HepG2 (cell line): ENCODE data around the gene AMN. TPM values are rescaled to one million over a fixed set of nuclear protein-coding genes. Genes with fewer than 3 reads are reported as not detected.

Experiments used
- ATAC-seq: fragments of 200-7000 bp; cut with Tn5 transposase; 3 replicates; pipeline ENCODE4 v1.9.1; 2020; ENCODE audit warnings: mild to moderate bottlenecking, moderate library complexity
- BruUV-seq: library from RNA; stranded (reverse); fragments of 400-500 nt; replicated peaks from 2 replicates; lab custom pipeline; 2021; lab: Mats Ljungman, UMichigan
- CTCF ChIA-PET: fragments of 300-600 bp; formaldehyde crosslinking; extraction: SDS; loops from one replicate; lab custom pipeline; 2021; ENCODE audit warnings: low total read pairs, inconsistent platforms, low intra/inter-chr PET ratio; lab: Yijun Ruan, JAX
- POLR2A ChIA-PET: fragments of 350-600 bp; sonication (Branson Sonifier 250); formaldehyde crosslinking; loops from one replicate; lab custom pipeline; 2020; ENCODE audit warnings: antibody characterized with exemption, inconsistent platforms; lab: Yijun Ruan, JAX
- DNase-seq: peaks from one replicate; pipeline ENCODE4 v3.0.0-alpha.2; 2015; ENCODE audit warnings: low spot score
- FAIRE-seq: peaks from 3 replicates; lab custom pipeline; 2011; peaks lifted over from hg19 to GRCh38; lab: Jason Lieb, UNC
- H2AFZ ChIP-seq: one replicate; pipeline ENCODE4 v1.6.1; 2011; ENCODE audit warnings: low read length, inconsistent platforms
- H3K27ac ChIP-seq: fragments of 300-600 bp; 3 replicates; pipeline ENCODE4 v1.8.0; 2011; ENCODE audit warnings: mixed run types, mild to moderate bottlenecking, mixed read lengths, low read length, inconsistent platforms; ENCODE audit not compliant: insufficient read depth; ENCODE audit errors: extremely low read length
- H3K27me3 ChIP-seq, 2 experiments: fragments of 200-600 bp in 1 of 2; 2 replicates in 1 of 2; 3 replicates in 1 of 2; pipeline versions ENCODE4 v1.6.0 to v1.8.0; 2011; ENCODE audit warnings: low read length in 2 of 2, mild to moderate bottlenecking in 2 of 2, moderate library complexity in 2 of 2, inconsistent platforms in 1 of 2; ENCODE audit not compliant: insufficient read depth in 2 of 2, control insufficient read depth in 1 of 2
- H3K36me3 ChIP-seq, 2 experiments: fragments of 200-600 bp in 1 of 2; replicated peaks in 1 of 2; 2 replicates in 1 of 2; 3 replicates in 1 of 2; pipeline versions ENCODE4 v1.5.1 to v1.8.0; 2011; ENCODE audit warnings: low read length in 2 of 2, inconsistent platforms in 1 of 2; ENCODE audit not compliant: insufficient read depth in 2 of 2, control insufficient read depth in 1 of 2
- H3K4me1 ChIP-seq: 2 replicates; pipeline ENCODE4 v1.5.1; 2012; ENCODE audit warnings: low read length, inconsistent platforms; ENCODE audit not compliant: insufficient read depth
- H3K4me2 ChIP-seq: 2 replicates; pipeline ENCODE4 v1.6.0; 2011; ENCODE audit warnings: low read depth, low read length, inconsistent platforms
- H3K4me3 ChIP-seq, 3 experiments: fragments of 200-600 bp in 1 of 3; sonication (generic), shearing (Covaris generic) in 1 of 3; replicated peaks in 1 of 3; 2 replicates each; pipeline ENCODE4 v1.5.1; 2011 to 2016; ENCODE audit warnings: low read length in 3 of 3, inconsistent platforms in 2 of 3, low read depth in 2 of 3, mild to moderate bottlenecking in 2 of 3, control low read depth in 1 of 3, mixed read lengths in 1 of 3; ENCODE audit not compliant: insufficient read depth in 1 of 3
- H3K79me2 ChIP-seq: one replicate; pipeline ENCODE4 v1.6.1; 2011; ENCODE audit warnings: low read length, inconsistent platforms; ENCODE audit not compliant: insufficient read depth
- H3K9ac ChIP-seq: 2 replicates; pipeline ENCODE4 v1.6.0; 2011; ENCODE audit warnings: mild to moderate bottlenecking, low read depth, low read length, inconsistent platforms; ENCODE audit not compliant: insufficient read depth
- H3K9me3 ChIP-seq: 2 replicates; pipeline ENCODE4 v1.5.1; 2012; ENCODE audit warnings: mild to moderate bottlenecking, low read length
- H4K20me1 ChIP-seq: 2 replicates; pipeline ENCODE4 v1.6.0; 2011; ENCODE audit warnings: inconsistent platforms, mild to moderate bottlenecking, low read length, moderate library complexity; ENCODE audit not compliant: insufficient read depth
- ATF5 ChIP-seq: sonication (generic); formaldehyde crosslinking; IDR thresholded peaks from 2 replicates; pipeline ENCODE4 v1.4.0; 2020; ENCODE audit warnings: mild to moderate bottlenecking, low read depth, missing genetic modification reagents
- DMTF1 ChIP-seq: sonication (generic); formaldehyde crosslinking; IDR thresholded peaks from 2 replicates; pipeline ENCODE4 v1.4.0; 2020; ENCODE audit warnings: mild to moderate bottlenecking, missing genetic modification reagents
- HIC2 ChIP-seq: sonication (generic); formaldehyde crosslinking; IDR thresholded peaks from 2 replicates; pipeline ENCODE4 v1.9.0; 2022; ENCODE audit warnings: low read depth, missing genetic modification reagents
- NFKBIZ ChIP-seq: IDR thresholded peaks from 2 replicates; pipeline ENCODE4 v1.6.1; 2018; ENCODE audit warnings: missing genetic modification reagents, missing compliant biosample characterization
- NPAS2 ChIP-seq: sonication (generic); formaldehyde crosslinking; IDR thresholded peaks from 2 replicates; pipeline ENCODE4 v1.8.0; 2022; ENCODE audit warnings: mild to moderate bottlenecking, missing genetic modification reagents, borderline replicate concordance
- PBX3 ChIP-seq: sonication (generic); formaldehyde crosslinking; IDR thresholded peaks from 2 replicates; pipeline ENCODE4 v1.8.1; 2023; ENCODE audit warnings: missing genetic modification reagents, inconsistent platforms, borderline replicate concordance
- SMYD3 ChIP-seq: sonication (generic); formaldehyde crosslinking; IDR thresholded peaks from 2 replicates; pipeline ENCODE4 v1.8.1; 2023; ENCODE audit warnings: mild to moderate bottlenecking, missing genetic modification reagents
- STAT6 ChIP-seq: sonication (generic); formaldehyde crosslinking; IDR thresholded peaks from 2 replicates; pipeline ENCODE4 v1.4.0; 2020; ENCODE audit warnings: missing genetic modification reagents, mild to moderate bottlenecking, borderline replicate concordance
- THAP11 ChIP-seq: IDR thresholded peaks from 2 replicates; pipeline ENCODE4 v1.6.1; 2016; ENCODE audit warnings: missing biosample characterization, missing genetic modification reagents
- ZNF263 ChIP-seq: sonication (generic); formaldehyde crosslinking; IDR thresholded peaks from 2 replicates; pipeline ENCODE4 v1.4.0; 2020; ENCODE audit warnings: missing genetic modification reagents
- ZNF556 ChIP-seq: sonication (generic); formaldehyde crosslinking; IDR thresholded peaks from 2 replicates; pipeline ENCODE4 v1.4.0; 2020; ENCODE audit warnings: mild to moderate bottlenecking, missing genetic modification reagents, borderline replicate concordance
- ZNF564 ChIP-seq: sonication (generic); formaldehyde crosslinking; IDR thresholded peaks from 2 replicates; pipeline ENCODE4 v1.8.1; 2023; ENCODE audit warnings: mild to moderate bottlenecking, missing genetic modification reagents
- ZNF580 ChIP-seq: IDR thresholded peaks from 2 replicates; pipeline ENCODE4 v1.6.1; 2016; ENCODE audit warnings: low read depth, borderline replicate concordance
- ZNF703 ChIP-seq: sonication (generic); formaldehyde crosslinking; IDR thresholded peaks from 2 replicates; pipeline ENCODE4 v1.5.1; 2020; ENCODE audit warnings: missing genetic modification reagents, mild to moderate bottlenecking, moderate library complexity, borderline replicate concordance
- ZNF772 ChIP-seq: sonication (generic); formaldehyde crosslinking; IDR thresholded peaks from 2 replicates; pipeline ENCODE4 v1.5.0; 2020; ENCODE audit warnings: mild to moderate bottlenecking, missing genetic modification reagents
- ZNF891 ChIP-seq: sonication (generic); formaldehyde crosslinking; IDR thresholded peaks from 2 replicates; pipeline ENCODE4 v1.5.0; 2020; ENCODE audit warnings: mild to moderate bottlenecking, missing genetic modification reagents
- WGBS: methylation state at CpG from one replicate; pipeline ENCODE4 v1.1.6; 2017; ENCODE audit warnings: low lambda C conversion rate; 5-methylcytosine and 5-hydroxymethylcytosine counted together
- in situ Hi-C: cut with HindIII; loops from 2 replicates; pipeline ENCODE4 v1.10.0; 2017; ENCODE audit warnings: low pct_unique_long_range_greater_than_20kb; ENCODE audit not compliant: extremely low pct_ligation_motif_present
- intact Hi-C: fragments of 100-400 bp; cut with micrococcal nuclease; formaldehyde crosslinking; loops from one replicate; pipeline ENCODE4 v1.10.0; 2022; ENCODE audit not compliant: unreplicated experiment
- polyA plus RNA-seq, 8 experiments: library from polyadenylated mRNA; depleted of rRNA in 3 of 8; stranded (reverse) in 7 of 8; unstranded in 1 of 8; fragments of >200 nt; fragmentation: Illumina TruSeq in 4 of 8; extraction: Trizol in 4 of 8; gene quantifications; 2 replicates each; pipeline versions ENCODE4 v1.2.1 to v1.2.3, GENCODE V29; 2011 to 2016; ENCODE audit warnings: low read depth in 4 of 8, missing spikeins in 1 of 8, mixed read lengths in 1 of 8; ENCODE audit not compliant: insufficient read depth in 1 of 8
- total RNA-seq, 5 experiments: library from RNA; depleted of rRNA; stranded (reverse); fragments of >200 nt; fragmentation: Illumina TruSeq; extraction: Trizol; gene quantifications; 2 replicates each; pipeline ENCODE4 v1.2.3, GENCODE V29; 2016; ENCODE audit warnings: low read depth in 1 of 5

Gene AMN
- total and polyA plus RNA-seq, 2 of the 13 experiments (the other 11 are each of a cell fraction or from before 2014, with no cell fraction given): 9.8 to 33.1 TPM

- in situ Hi-C loops: loop anchor here (10.0 kb wide), 1 partner anchor 217 kb away; no protein-coding TSS in a partner anchor
- H3K27me3 ChIP-seq: no peaks in the 10 kb centered on the region
- POLR2A ChIA-PET: no interaction called here
- TF ChIP-seq ZNF564 (no peak), SMYD3 (no peak), ZNF580 (CRISPR knock-in tag) (no peak), ZNF556 (CRISPR knock-in tag) (no peak), STAT6 (CRISPR knock-in tag) (no peak), PBX3 (CRISPR knock-in tag) (no peak), ATF5 (CRISPR knock-in tag) (no peak), ZNF263 (no peak), DMTF1 (no peak), HIC2 (CRISPR knock-in tag) (no peak), THAP11 (no peak), NFKBIZ (no peak), ZNF772 (CRISPR knock-in tag) (no peak), ZNF703 (CRISPR knock-in tag) (no peak), ZNF891 (CRISPR knock-in tag) (no peak), NPAS2 (CRISPR knock-in tag) (no peak)
These were observed 10.9 kb upstream of the AMN start for GRCh38 chr14:102911541-102911951.

More at GRCh38 chr14:102911541-102911951, 10.9 kb upstream of the AMN start:
- no peak for ATAC-seq
- Histone ChIP-seq H3K36me3 (peaks cover 0 to under 1% of the 10 kb centered on the region in 2 experiments; a peak in 1 of 5 replicates), H3K9ac (no peak overlapping the region), H3K9me3 (no peaks in the 10 kb centered on the region), H2AFZ (no peak overlapping the region), H3K4me2 (no peak overlapping the region), H3K4me1 (peaks cover 12% of the 10 kb centered on the region), H3K4me3 (no peak overlapping the region), H3K79me2 (no peaks in the 10 kb centered on the region), H4K20me1 (no peaks in the 10 kb centered on the region), H3K27ac (no peak overlapping the region)
- BruUV-seq: no TSS peak
- CTCF ChIA-PET: no interaction called here
- FAIRE-seq: no peak
- WGBS: 95% methylated on average over 16 of the region's 19 CpGs
- DNase-seq: no peak
- intact Hi-C loops: no loop called here
